HCT116 (cell line): Measurements from ENCODE around the gene ACY1. TPM values are rescaled to one million over a fixed set of nuclear protein-coding genes. Genes with fewer than 3 reads are reported as not detected.

Experiments
- ATAC-seq: fragments of 200-7000 bp; cut with Tn5 transposase; 2 replicates; pipeline ENCODE4 v1.9.1; 2020; ENCODE audit warnings: mild to moderate bottlenecking, moderate library complexity
- BruUV-seq: library from RNA; stranded (reverse); fragments of 400-500 nt; replicated peaks from 2 replicates; lab custom pipeline; 2021; lab: Mats Ljungman, UMichigan
- CTCF ChIA-PET: fragments of 300-600 bp; sonication (Branson Sonifier 250); formaldehyde crosslinking; loops from one replicate; lab custom pipeline; 2021; ENCODE audit warnings: antibody characterized with exemption; lab: Charles Lee
- POLR2A ChIA-PET: fragments of 300-600, 350-600 bp; sonication (Branson Sonifier 250); formaldehyde crosslinking; loops from one replicate; lab custom pipeline; 2021; ENCODE audit warnings: antibody characterized with exemption; lab: Charles Lee
- RAD21 ChIA-PET, 2 experiments: fragments of 300-600 bp; sonication (Branson Sonifier 250); formaldehyde crosslinking; loops; one replicate each; lab custom pipeline; 2023; ENCODE audit warnings: low total read pairs in 2 of 2; ENCODE audit not compliant: uncharacterized antibody in 2 of 2, unreplicated experiment in 2 of 2, low non-redundant PET in 1 of 2; lab: Charles Lee
- DNase-seq: peaks from one replicate; pipeline ENCODE4 v3.0.0-alpha.2; 2010; ENCODE audit warnings: low read depth, low spot score
- H2AFZ ChIP-seq: fragments of 200-600 bp; shearing (Covaris generic), sonication (generic); 2 replicates; pipeline ENCODE4 v1.6.1; 2017; ENCODE audit warnings: low read depth, mixed run types, mixed read lengths, antibody characterized with exemption, low read length; ENCODE audit not compliant: poor library complexity, severe bottlenecking
- H3K27ac ChIP-seq: 2 replicates; pipeline ENCODE4 v1.5.1; 2012; ENCODE audit warnings: low read depth, low read length
- H3K27me3 ChIP-seq: fragments of 200-600 bp; sonication (generic); 2 replicates; pipeline ENCODE4 v1.6.1; 2016; ENCODE audit warnings: mixed run types, low read length, mixed read lengths; ENCODE audit not compliant: insufficient read depth
- H3K36me3 ChIP-seq, 2 experiments: fragments of 200-500 bp in 1 of 2; fragments of 200-600 bp in 1 of 2; sonication (Bioruptor generic) in 1 of 2; sonication (generic) in 1 of 2; 2 replicates each; pipeline versions ENCODE4 v1.5.1 to v1.6.1; 2014 to 2016; ENCODE audit warnings: low read length in 2 of 2, inconsistent platforms in 1 of 2, mixed read lengths in 1 of 2, mixed run types in 1 of 2; ENCODE audit not compliant: insufficient read depth in 2 of 2, control insufficient read depth in 1 of 2
- H3K4me1 ChIP-seq, 2 experiments: fragments of 200-600 bp in 1 of 2; sonication (generic) in 1 of 2; 2 replicates each; pipeline versions ENCODE4 v1.5.1 to v1.6.1; 2012 to 2017; ENCODE audit warnings: low read length in 2 of 2, inconsistent platforms in 1 of 2, mild to moderate bottlenecking in 1 of 2, mixed read lengths in 1 of 2, mixed run types in 1 of 2, moderate library complexity in 1 of 2; ENCODE audit not compliant: insufficient read depth in 2 of 2, control insufficient read depth in 1 of 2
- H3K4me2 ChIP-seq: fragments of 200-600 bp; sonication (generic); 2 replicates; pipeline ENCODE4 v1.6.1; 2017; ENCODE audit warnings: mixed run types, low read length, mixed read lengths
- H3K4me3 ChIP-seq, 2 experiments: fragments of 200-600 bp in 1 of 2; sonication (generic) in 1 of 2; replicated peaks in 1 of 2; 2 replicates each; pipeline ENCODE4 v1.5.1; 2011 to 2016; ENCODE audit warnings: low read length in 2 of 2, control low read depth in 1 of 2, low read depth in 1 of 2, mild to moderate bottlenecking in 1 of 2, mixed read lengths in 1 of 2, mixed run types in 1 of 2
- H3K79me2 ChIP-seq: fragments of 200-600 bp; sonication (generic); 2 replicates; pipeline ENCODE4 v1.6.1; 2017; ENCODE audit warnings: mild to moderate bottlenecking, mixed run types, low read length, moderate library complexity, mixed read lengths; ENCODE audit not compliant: insufficient read depth
- H3K9ac ChIP-seq: fragments of 200-600 bp; sonication (generic); 2 replicates; pipeline ENCODE4 v1.6.1; 2016; ENCODE audit warnings: low read length, mixed read lengths
- H3K9me2 ChIP-seq: fragments of 200-600 bp; sonication (generic), shearing (Covaris generic); 2 replicates; pipeline ENCODE4 v1.6.1; 2017; ENCODE audit warnings: mixed run types, mild to moderate bottlenecking, moderate library complexity; ENCODE audit not compliant: insufficient read depth
- H3K9me3 ChIP-seq, 2 experiments: fragments of 200-500 bp in 1 of 2; fragments of 200-600 bp in 1 of 2; sonication (Bioruptor generic) in 1 of 2; sonication (generic) in 1 of 2; 2 replicates each; pipeline ENCODE4 v1.6.1; 2014 to 2017; ENCODE audit warnings: low read length in 2 of 2, mixed read lengths in 2 of 2, inconsistent platforms in 1 of 2, low read depth in 1 of 2, mild to moderate bottlenecking in 1 of 2, mixed run types in 1 of 2, moderate library complexity in 1 of 2; ENCODE audit not compliant: control insufficient read depth in 1 of 2, insufficient read depth in 1 of 2
- H4K20me1 ChIP-seq: fragments of 200-600 bp; sonication (generic), shearing (Covaris generic); 2 replicates; pipeline ENCODE4 v1.6.1; 2017; ENCODE audit warnings: mixed run types, mild to moderate bottlenecking, moderate library complexity; ENCODE audit not compliant: insufficient read depth
- CBX3 ChIP-seq: IDR thresholded peaks from 2 replicates; pipeline ENCODE4 v1.6.1; 2012; ENCODE audit warnings: low read depth
- EGR1 ChIP-seq: IDR thresholded peaks from 2 replicates; pipeline ENCODE4 v1.6.1; 2012; ENCODE audit warnings: low read depth
- ELF1 ChIP-seq: IDR thresholded peaks from 2 replicates; pipeline ENCODE4 v1.6.1; 2012; ENCODE audit warnings: low read depth, borderline replicate concordance
- EZH2phosphoT487 ChIP-seq: fragments of 200-600 bp; IDR thresholded peaks from 2 replicates; pipeline ENCODE4 v1.6.1; 2018; ENCODE audit warnings: antibody characterized with exemption, borderline replicate concordance
- FOSL1 ChIP-seq: IDR thresholded peaks from 2 replicates; pipeline ENCODE4 v1.6.1; 2012; ENCODE audit warnings: low read depth
- POLR2A ChIP-seq: IDR thresholded peaks from 2 replicates; pipeline ENCODE4 v1.7.0; 2011; ENCODE audit warnings: borderline replicate concordance; ENCODE audit not compliant: insufficient read depth, insufficient read length; ENCODE audit errors: extremely low read depth
- POLR2AphosphoS5 ChIP-seq: IDR thresholded peaks from 2 replicates; pipeline ENCODE4 v1.6.1; 2011; ENCODE audit warnings: mild to moderate bottlenecking, low read depth, low read length, moderate library complexity
- RAD21 ChIP-seq: IDR thresholded peaks from 2 replicates; pipeline ENCODE4 v1.6.1; 2012; ENCODE audit warnings: low read depth, mild to moderate bottlenecking
- SIN3A ChIP-seq: IDR thresholded peaks from 2 replicates; pipeline ENCODE4 v1.6.1; 2012; ENCODE audit warnings: low read depth
- TCF7L2 ChIP-seq: IDR thresholded peaks from 2 replicates; pipeline ENCODE4 v1.7.0; 2011; ENCODE audit warnings: borderline replicate concordance, inconsistent platforms; ENCODE audit not compliant: insufficient read depth, insufficient read length; ENCODE audit errors: extremely low read depth
- YY1 ChIP-seq: IDR thresholded peaks from 2 replicates; pipeline ENCODE4 v1.6.1; 2011; ENCODE audit warnings: low read length, low read depth, moderate library complexity, mild to moderate bottlenecking; ENCODE audit not compliant: insufficient replicate concordance; ENCODE audit errors: extremely low read depth
- ZFX ChIP-seq: fragments of 450-650 bp; IDR thresholded peaks from 2 replicates; pipeline ENCODE4 v1.6.1; 2017
- ZNF274 ChIP-seq: fragments of 200-500 bp; sonication (Bioruptor generic); IDR thresholded peaks from 2 replicates; pipeline ENCODE4 v1.6.1; 2014; ENCODE audit warnings: mild to moderate bottlenecking, low read depth, low read length, inconsistent platforms
- intact Hi-C: fragments of 100-400 bp; cut with micrococcal nuclease; formaldehyde crosslinking; loops from 2 replicates; pipeline ENCODE4 v1.10.0; 2022
- total RNA-seq: library from RNA; stranded (reverse); gene quantifications from one replicate; pipeline ENCODE4 v1.2.1, GENCODE V29; 2021; ENCODE audit not compliant: unreplicated experiment
- TF ChIP-seq, protein P1 (sequence below), 3 experiments: fragments of 200-600 bp in 1 of 3; sonication (generic) in 1 of 3; IDR thresholded peaks in 2 of 3; conservative IDR thresholded peaks in 1 of 3; 2 replicates each; pipeline ENCODE4 v1.5.1; 2012 to 2017; ENCODE audit warnings: low read depth in 2 of 3, low read length in 2 of 3, antibody characterized with exemption in 1 of 3, borderline replicate concordance in 1 of 3, control low read depth in 1 of 3, mild to moderate bottlenecking in 1 of 3, mixed read lengths in 1 of 3, mixed run types in 1 of 3, moderate library complexity in 1 of 3; ENCODE audit not compliant: insufficient read depth in 1 of 3
- TF ChIP-seq, protein P2 (sequence below): IDR thresholded peaks from 2 replicates; pipeline ENCODE4 v1.6.1; 2011; ENCODE audit warnings: mild to moderate bottlenecking, low read length, moderate library complexity; ENCODE audit not compliant: insufficient replicate concordance; ENCODE audit errors: extremely low read depth
- TF ChIP-seq, protein P3 (sequence below): IDR thresholded peaks from 2 replicates; pipeline ENCODE4 v1.6.1; 2012; ENCODE audit warnings: low read depth

Gene ACY1
- total RNA-seq, 1 experiment from 2014 or later, result 73.2 TPM

DNA sequence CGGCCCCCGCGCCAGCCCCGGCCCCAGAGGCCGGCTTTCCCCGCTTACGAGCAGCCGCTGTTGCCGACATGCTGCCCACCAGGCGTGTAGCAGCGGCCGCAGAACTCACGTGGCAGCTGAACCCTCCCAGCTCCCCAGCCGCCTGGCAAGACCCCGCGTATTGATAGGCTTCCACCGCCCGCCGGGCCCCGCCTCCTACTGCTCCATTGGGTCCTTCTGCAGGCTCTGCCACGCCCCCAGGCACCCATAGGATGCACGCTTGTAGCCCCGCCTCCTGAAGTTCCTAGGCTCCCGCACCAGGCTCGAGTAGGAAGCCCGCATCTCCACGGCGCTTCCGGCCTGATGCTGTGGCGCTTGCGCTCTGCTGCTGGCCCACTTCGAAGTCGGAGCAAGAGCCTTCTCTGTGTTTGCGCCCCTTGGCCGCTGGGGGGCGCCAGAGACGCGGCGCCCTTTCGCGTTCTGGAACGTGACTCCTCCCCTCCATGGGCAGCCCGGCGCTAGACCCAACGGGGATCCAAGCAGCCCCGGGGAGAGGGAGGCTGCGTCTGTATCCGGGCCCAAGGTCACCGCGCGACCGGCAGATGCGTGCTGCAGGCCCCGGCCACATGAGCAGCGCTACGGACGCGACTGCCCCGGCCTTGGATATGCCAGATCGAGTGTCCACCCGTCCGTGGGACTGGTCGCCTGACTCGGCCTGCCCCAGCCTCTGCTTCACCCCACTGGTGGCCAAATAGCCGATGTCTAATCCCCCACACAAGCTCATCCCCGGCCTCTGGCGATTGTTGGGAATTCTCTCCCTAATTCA lies 41.3 kb upstream of the ACY1 start, which contains the start of the genes PARP3 and RRP9:
PARP3 (plus strand) TSS at position 566 of the 805 bp plus-strand sequence. CDS start 993 bp downstream, outside the sequence.
RRP9 (minus strand) TSS at position 107 of the 805 bp plus-strand sequence; CDS start at position 70, 37 bp downstream.
- peaks cover 5 to 23% of the 10 kb centered on the region in 2 experiments for H3K36me3 ChIP-seq
- intact Hi-C loops, result loop anchor here (1.0 to 5.0 kb wide), 4 partner anchors 32 to 210 kb away; partner anchors contain the start of genes ABHD14B and POC1A
- peak; percentile 89 for ATAC-seq
- no peaks in the 10 kb centered on the region for H3K9me3 ChIP-seq
- peak within 1 kb of the TSS; percentile 100 for H3K4me2 ChIP-seq
- no TSS peak for BruUV-seq
- no peaks in the 10 kb centered on the region for H3K9me2 ChIP-seq
- peaks cover 45% of the 10 kb centered on the region for H3K79me2 ChIP-seq
- H3K27ac ChIP-seq, result peak within 1 kb of the TSS; percentile 96
- peak; percentile 99 for DNase-seq
- ChIA-PET CTCF (interaction anchor here (0.6 to 2.4 kb wide), 28 partner anchors 8 to 440 kb away, joined by 3 to 46 read pairs (median 4); partner anchors contain the start of genes ABHD14A, ABHD14B, ACY1 and IQCF1), RAD21 (interaction anchor here (0.6 to 1.9 kb wide), 6 partner anchors 32 to 112 kb away, joined by 3 to 7 read pairs (median 5); partner anchors contain the start of genes ABHD14B (in 2 of the 2) and RPL29 (in 1 of the 2)), POLR2A (interaction anchor here (0.6 to 2.3 kb wide), 16 partner anchors 9 to 213 kb away, joined by 3 to 31 read pairs (median 4); partner anchors contain the start of genes ABHD14A, ABHD14B, ACY1 and POC1A)
- H3K27me3 ChIP-seq, result no peaks in the 10 kb centered on the region
- 0 out of 2 replicates have a peak, but pooled peaks cover 4% of the 10 kb centered on the region for H4K20me1 ChIP-seq
- peak within 1 kb of the TSS; percentile 96 for H3K9ac ChIP-seq
- peak within 1 kb of the TSS; percentile 82 to 89 for H3K4me3 ChIP-seq
- H2AFZ ChIP-seq, result no peak within 1 kb of the TSS
- H3K4me1 ChIP-seq, result peaks cover 23 to 29% of the 10 kb centered on the region in 2 experiments
- TF ChIP-seq POLR2AphosphoS5 (peak; percentile 66), ZNF274 (no peak), ZFX (peak; percentile 87; the same call in 1 of the 2 replicates), EGR1 (no peak), RAD21 (no peak), POLR2A (no peak), ELF1 (no peak), FOSL1 (no peak), TCF7L2 (peak; percentile 2), CBX3 (no peak), EZH2phosphoT487 (no peak), SIN3A (no peak), YY1 (peak; percentile 63)
- TF ChIP-seq, protein P1, sequence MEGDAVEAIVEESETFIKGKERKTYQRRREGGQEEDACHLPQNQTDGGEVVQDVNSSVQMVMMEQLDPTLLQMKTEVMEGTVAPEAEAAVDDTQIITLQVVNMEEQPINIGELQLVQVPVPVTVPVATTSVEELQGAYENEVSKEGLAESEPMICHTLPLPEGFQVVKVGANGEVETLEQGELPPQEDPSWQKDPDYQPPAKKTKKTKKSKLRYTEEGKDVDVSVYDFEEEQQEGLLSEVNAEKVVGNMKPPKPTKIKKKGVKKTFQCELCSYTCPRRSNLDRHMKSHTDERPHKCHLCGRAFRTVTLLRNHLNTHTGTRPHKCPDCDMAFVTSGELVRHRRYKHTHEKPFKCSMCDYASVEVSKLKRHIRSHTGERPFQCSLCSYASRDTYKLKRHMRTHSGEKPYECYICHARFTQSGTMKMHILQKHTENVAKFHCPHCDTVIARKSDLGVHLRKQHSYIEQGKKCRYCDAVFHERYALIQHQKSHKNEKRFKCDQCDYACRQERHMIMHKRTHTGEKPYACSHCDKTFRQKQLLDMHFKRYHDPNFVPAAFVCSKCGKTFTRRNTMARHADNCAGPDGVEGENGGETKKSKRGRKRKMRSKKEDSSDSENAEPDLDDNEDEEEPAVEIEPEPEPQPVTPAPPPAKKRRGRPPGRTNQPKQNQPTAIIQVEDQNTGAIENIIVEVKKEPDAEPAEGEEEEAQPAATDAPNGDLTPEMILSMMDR (IDR thresholded peaks at IDR 0.05 in 2 of 3, conservative IDR thresholded peaks at IDR 0.05 in 1 of 3; ENCODE audit: borderline replicate concordance in 1 of 3, insufficient read depth in 1 of 3, low read depth in 2 of 3, low read length in 2 of 3), result peak in 2 of 3 experiments; percentile 95 to 99; a peak in 4 of 6 replicates
- TF ChIP-seq, protein P2, sequence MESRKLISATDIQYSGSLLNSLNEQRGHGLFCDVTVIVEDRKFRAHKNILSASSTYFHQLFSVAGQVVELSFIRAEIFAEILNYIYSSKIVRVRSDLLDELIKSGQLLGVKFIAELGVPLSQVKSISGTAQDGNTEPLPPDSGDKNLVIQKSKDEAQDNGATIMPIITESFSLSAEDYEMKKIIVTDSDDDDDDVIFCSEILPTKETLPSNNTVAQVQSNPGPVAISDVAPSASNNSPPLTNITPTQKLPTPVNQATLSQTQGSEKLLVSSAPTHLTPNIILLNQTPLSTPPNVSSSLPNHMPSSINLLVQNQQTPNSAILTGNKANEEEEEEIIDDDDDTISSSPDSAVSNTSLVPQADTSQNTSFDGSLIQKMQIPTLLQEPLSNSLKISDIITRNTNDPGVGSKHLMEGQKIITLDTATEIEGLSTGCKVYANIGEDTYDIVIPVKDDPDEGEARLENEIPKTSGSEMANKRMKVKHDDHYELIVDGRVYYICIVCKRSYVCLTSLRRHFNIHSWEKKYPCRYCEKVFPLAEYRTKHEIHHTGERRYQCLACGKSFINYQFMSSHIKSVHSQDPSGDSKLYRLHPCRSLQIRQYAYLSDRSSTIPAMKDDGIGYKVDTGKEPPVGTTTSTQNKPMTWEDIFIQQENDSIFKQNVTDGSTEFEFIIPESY, result peak; percentile 37
- TF ChIP-seq, protein P3, sequence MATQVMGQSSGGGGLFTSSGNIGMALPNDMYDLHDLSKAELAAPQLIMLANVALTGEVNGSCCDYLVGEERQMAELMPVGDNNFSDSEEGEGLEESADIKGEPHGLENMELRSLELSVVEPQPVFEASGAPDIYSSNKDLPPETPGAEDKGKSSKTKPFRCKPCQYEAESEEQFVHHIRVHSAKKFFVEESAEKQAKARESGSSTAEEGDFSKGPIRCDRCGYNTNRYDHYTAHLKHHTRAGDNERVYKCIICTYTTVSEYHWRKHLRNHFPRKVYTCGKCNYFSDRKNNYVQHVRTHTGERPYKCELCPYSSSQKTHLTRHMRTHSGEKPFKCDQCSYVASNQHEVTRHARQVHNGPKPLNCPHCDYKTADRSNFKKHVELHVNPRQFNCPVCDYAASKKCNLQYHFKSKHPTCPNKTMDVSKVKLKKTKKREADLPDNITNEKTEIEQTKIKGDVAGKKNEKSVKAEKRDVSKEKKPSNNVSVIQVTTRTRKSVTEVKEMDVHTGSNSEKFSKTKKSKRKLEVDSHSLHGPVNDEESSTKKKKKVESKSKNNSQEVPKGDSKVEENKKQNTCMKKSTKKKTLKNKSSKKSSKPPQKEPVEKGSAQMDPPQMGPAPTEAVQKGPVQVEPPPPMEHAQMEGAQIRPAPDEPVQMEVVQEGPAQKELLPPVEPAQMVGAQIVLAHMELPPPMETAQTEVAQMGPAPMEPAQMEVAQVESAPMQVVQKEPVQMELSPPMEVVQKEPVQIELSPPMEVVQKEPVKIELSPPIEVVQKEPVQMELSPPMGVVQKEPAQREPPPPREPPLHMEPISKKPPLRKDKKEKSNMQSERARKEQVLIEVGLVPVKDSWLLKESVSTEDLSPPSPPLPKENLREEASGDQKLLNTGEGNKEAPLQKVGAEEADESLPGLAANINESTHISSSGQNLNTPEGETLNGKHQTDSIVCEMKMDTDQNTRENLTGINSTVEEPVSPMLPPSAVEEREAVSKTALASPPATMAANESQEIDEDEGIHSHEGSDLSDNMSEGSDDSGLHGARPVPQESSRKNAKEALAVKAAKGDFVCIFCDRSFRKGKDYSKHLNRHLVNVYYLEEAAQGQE, result no peak
